DLD1 (cell line): ENCODE data around the gene WDR47.

Source experiments
- in situ Hi-C: cut with HindIII; loops from 2 replicates; pipeline ENCODE4 v1.10.0; 2017; ENCODE audit warnings: low sequenced_read_pairs

Gene WDR47

GRCh38 chr1:109041621-109042468 lies at the start of gene WDR47:
Gene WDR47 (minus strand): TSS chr1:109042102. CDS start chr1:109023512, 18,590 bp downstream.
- in situ Hi-C loops = no loop called here

DNA sequence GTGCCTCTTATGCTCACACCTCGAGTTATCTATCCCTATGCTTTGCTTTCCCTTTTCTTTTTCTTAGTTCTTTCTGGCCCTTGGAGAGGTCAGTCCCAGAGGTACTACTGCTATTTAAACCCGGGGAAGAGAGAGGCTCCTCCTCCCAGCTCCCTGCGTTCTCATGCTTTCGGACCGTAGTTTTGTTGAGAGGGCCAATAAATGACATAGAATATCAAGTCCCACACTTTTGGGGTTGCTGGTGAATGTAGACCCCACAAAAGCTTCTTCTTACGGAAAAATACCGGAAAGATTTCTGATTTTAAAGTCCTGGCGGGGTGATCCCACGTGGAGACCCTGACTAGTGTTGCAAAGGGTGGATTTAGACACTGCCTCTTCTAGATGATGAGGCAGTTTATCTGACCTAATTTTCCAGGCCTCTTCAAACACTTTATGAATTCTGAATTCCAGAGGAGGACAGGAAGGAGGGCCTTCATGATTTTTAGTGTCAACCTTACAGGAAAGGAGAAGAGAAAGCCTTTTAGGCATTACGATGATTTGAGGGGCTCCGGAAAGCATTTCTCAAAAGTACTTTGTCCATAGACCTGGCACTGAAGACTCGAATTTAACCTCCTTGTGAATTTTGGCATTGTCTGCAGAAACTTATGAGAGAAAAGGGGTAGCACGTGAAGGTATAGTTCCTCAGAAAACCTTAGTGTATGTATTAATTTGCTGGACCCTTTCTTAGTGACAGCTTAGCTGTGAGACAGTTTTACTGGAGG lies 49.4 kb upstream of the WDR47 start:
- in situ Hi-C loops = no loop called here

DNA sequence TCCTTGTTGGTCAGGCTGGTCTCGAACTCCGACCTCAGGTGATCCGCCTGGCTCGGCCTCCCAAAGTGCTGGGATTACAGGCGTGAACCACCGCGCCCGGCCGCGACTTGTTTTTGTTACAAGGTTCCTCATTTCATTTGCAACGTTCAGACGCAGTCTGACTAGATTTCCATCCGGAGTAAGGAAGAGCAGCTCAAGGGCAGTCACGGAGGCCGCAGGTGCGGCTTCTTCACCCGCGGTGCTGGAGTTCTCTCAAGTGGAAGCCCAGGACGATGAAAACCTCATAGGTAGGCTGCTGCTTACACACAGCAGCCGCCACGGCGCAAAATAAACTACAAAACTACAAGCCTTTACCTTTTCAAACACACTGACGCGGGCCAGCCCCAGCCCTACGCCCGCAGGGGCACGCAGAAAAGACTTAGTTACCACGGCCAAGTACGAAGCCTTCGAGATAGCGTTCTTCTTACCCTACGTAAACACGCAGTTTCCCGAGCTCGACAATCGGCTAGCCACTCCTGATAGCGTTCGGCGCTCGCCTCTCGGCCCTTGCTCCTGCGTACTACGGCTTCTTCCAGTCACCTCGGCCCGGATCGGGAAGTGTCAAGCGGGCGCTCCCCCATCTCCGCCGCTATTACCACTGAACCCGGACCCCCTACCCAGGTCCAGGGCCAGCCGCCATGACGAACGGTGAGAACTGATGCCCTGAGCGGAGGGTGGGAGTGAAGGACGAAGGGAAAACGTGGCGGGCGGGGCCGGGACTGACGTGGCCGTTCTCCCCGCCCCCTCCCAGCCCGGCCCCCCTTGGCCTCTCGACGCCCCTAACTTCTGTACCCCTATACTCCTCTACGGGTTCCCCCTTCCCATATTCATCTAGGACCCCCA lies 48.5 kb upstream of the WDR47 start, which contains the start of gene TMEM167B:
Gene TMEM167B, plus strand, starts transcription at position 569 of the 882 bp plus-strand sequence. Its CDS starts 109 bp downstream, at position 678.
- in situ Hi-C loops = no loop called here

- in situ Hi-C loops = no loop called here
Measured at GRCh38 chr1:109089242-109090015, 47.5 kb upstream of the WDR47 start.

- in situ Hi-C loops = no loop called here
Measured at GRCh38 chr1:109084563-109085517, 42.9 kb upstream of the WDR47 start.

DNA sequence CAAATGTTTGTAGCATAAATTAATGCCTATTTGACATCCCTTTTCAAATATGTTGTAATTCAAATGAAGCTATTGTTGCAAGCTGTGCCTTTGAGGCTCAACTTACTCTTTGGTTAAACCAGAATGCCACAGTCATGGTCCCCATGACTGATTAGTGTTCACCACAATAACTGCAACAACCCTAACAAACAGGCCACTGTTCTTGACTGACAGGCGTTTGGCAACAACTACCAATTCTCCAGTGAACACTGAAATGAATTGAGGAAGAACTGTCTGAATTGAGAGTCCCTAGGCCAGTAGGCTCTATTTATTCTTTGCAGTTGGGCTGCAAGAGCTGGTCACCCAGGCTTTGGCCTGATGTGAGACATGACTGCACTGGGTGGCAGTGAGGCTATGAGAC lies 42.0 kb upstream of the WDR47 start:
- in situ Hi-C loops = no loop called here

- in situ Hi-C loops = no loop called here
Measured at GRCh38 chr1:109083501-109083900, 41.6 kb upstream of the WDR47 start.

- in situ Hi-C loops = no loop called here
Measured at GRCh38 chr1:109080441-109081082, 38.7 kb upstream of the WDR47 start.

- in situ Hi-C loops = no loop called here
Measured at GRCh38 chr1:109079240-109079622, 37.3 kb upstream of the WDR47 start.

DNA sequence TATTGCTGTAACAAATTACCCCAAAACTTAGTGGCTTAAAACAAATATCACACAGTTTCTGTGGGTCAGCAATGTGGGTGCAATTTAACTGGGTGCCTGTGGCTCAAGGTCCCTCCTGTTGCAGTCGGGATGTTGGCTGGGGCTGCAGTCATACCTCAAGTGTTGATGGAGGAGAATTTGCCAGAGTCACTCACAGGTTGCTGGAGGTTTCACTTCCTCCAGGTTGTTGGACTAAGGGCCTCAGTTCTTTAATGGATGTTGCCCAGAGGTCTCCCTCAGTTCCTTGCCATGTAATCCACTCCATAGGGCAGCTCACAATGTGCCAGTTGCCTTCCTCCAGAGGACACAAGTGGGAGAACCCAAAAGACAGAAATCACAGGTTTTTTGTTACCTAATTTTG lies 36.4 kb upstream of the WDR47 start:
- in situ Hi-C loops = no loop called here

GRCh38 chr1:109075531-109076490 lies 33.9 kb upstream of the WDR47 start, which contains the start of gene TAF13:
Gene TAF13 (minus strand): TSS chr1:109076003. CDS start chr1:109075947, 56 bp downstream.
- in situ Hi-C loops = no loop called here

DNA sequence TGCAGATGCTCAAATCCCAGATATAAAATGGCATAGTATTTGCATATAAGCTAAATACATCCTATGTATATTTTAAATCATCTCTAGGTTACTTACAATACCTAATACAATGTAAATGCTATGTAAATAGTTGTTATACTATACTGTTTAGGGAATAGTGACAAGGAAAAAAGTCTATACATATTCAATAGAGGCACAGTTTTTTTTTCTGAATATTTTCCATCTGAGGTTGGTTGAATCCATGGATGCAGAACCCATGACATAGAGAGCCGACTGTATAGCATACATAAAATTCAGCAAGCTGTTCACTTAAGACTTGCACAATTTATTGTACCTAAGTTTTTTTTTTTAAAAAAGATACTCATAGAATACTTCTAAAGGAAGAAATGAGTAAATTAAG lies 27.4 kb upstream of the WDR47 start:
- in situ Hi-C loops = no loop called here

GRCh38 chr1:109067883-109068282 lies 26.0 kb upstream of the WDR47 start:
- in situ Hi-C loops = no loop called here

GRCh38 chr1:109065137-109065536 lies 23.2 kb upstream of the WDR47 start:
- in situ Hi-C loops = no loop called here

DNA sequence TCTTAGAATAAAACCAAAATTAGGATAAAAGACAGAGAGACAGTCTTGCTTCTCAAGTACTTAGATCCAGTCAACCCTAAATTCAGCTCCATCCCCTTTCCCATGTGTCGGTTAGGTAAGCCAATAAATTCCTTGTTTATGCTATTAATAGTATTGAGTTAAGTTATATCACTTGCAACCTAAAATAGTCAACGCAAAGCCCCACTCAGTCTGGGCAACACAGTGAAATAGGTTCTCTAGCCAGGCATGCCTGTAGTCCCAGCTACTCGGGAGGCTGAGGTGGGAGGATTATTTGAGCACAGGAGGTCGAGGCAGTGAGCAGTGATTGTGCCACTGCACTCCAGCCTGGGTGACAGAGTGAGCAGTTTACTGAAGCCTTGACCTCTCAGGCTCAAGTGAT lies 19.3 kb upstream of the WDR47 start:
- in situ Hi-C loops = no loop called here

DNA sequence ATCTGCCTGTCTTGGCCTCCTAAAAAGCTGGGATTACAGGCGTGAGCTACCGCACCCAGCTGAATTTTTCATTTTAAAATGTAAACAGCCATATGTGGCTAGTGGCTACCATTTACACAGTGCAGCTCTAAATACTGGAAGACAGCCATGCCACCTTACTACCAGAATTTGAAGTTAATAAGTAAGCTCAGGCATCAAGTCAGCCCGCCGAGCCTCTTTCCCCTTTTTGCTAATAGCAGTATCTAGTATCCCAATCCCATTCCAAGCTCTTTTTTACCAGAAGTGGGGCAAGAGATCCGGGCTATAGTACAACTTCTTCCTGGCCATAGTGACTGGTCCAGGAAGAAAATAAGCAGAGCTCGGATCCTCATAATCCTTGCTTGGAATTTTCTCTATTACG lies 18.8 kb upstream of the WDR47 start:
- in situ Hi-C loops = no loop called here

DNA sequence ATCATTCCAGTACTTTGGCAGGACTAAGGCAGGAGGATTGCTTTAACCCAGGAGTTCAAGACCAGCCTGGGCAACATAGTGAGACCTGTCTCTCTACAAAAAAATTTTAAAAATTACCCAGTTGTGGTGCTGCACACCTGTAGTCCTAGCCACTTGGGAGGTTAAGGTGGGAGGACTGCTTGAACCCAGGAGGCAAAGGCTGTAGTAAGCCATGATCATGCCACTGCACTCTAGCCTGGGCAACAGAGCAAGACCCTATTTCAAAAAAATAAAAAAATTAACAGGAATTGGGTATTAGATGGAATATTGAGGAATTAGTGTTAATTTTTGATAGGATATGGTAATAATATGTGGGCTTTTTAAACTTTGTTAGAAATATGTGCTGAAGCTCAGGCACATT lies 17.1 kb upstream of the WDR47 start:
- in situ Hi-C loops = no loop called here
